ENCODE data around the gene OR51E1.

Gene OR51E1

DNA sequence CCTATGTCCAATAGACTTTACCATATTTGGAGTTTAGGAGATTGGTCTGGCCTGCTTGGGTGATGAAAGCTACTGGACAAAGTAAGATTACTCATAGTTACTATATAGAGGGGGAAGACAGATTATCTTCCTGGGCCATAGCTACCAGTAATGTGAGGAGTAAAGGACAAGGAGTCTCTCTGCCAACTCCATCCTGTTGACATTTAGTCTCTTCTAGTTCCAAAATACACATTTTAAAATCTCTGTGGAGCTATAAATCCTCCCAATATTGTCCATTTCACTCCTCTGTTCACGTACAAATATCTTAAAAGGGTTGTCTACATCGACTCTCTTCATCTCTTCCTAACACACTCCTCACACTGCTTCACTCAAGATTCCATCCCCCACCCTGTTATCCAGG lies 7.6 kb upstream of the OR51E1 start:
- H3K4me3 ChIP-seq (ENCODE audit: low read depth, low read length) = no peak overlapping the region
- DNase-seq (ENCODE audit: low read depth, low spot score) = no peak
- TF ChIP-seq, protein P1, sequence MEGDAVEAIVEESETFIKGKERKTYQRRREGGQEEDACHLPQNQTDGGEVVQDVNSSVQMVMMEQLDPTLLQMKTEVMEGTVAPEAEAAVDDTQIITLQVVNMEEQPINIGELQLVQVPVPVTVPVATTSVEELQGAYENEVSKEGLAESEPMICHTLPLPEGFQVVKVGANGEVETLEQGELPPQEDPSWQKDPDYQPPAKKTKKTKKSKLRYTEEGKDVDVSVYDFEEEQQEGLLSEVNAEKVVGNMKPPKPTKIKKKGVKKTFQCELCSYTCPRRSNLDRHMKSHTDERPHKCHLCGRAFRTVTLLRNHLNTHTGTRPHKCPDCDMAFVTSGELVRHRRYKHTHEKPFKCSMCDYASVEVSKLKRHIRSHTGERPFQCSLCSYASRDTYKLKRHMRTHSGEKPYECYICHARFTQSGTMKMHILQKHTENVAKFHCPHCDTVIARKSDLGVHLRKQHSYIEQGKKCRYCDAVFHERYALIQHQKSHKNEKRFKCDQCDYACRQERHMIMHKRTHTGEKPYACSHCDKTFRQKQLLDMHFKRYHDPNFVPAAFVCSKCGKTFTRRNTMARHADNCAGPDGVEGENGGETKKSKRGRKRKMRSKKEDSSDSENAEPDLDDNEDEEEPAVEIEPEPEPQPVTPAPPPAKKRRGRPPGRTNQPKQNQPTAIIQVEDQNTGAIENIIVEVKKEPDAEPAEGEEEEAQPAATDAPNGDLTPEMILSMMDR (IDR thresholded peaks at IDR 0.05; ENCODE audit: insufficient read depth, low read length, missing control alignments) = no peak
- ChIA-PET POLR2A (interaction anchor here (0.8 kb wide), 1 partner anchor 28 kb away, joined by 4 read pairs; the partner anchor contains the start of gene TRIM68), CTCF (interaction anchor here (0.8 to 4.9 kb wide), 41 partner anchors 11 to 1255 kb away, joined by 3 to 97 read pairs (median 6); partner anchors contain the start of genes MMP26, OR51E2, OR51F2 and TRIM68)

DNA sequence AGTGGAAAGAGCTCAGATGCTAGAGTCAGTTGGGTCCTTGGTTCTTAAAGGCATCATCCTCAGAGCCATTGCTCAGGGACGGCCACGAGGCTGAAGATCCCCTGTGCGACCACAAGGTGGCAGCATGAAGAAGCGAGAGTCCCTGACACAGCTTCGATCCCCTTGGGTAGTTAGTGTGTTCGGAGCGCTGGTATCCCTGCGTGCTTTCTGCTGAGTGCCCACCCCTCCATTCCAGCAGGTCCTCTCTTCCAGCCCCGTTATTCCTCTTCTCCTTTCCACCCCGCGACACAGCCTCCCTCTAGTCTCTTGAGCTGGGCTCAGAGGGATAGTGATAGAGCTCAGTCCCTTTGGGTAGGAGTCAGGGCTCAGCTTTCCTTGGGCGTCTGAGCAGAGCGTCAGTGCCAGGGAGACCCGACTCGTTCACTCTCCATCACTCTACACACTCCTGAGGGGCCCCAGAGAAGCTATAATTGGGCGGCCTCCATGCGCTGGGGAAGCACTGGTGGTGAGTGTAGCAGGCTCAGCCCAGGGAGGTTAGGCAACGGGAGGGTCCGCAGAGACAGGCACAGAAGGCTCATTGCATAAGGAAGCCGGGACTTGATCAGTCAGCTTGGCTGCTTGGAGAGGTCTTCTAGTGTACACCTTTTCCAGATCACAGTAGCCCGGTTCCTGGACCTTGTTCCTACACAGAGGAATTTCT lies 6.7 kb upstream of the OR51E1 start, which contains the start of gene OR51D1:
Gene OR51D1 (plus strand): TSS at position 516 of the 700 bp plus-strand sequence. CDS start 2,314 bp downstream, outside the sequence.
- CTCF ChIA-PET = interaction anchor here (0.6 to 4.9 kb wide), 49 partner anchors 10 to 745 kb away, joined by 3 to 97 read pairs (median 4); partner anchors contain the start of genes MMP26, OR51E2, OR51F2 and TRIM68
- POLR2A ChIA-PET = no interaction called here
- no peak for DNase-seq (ENCODE audit: low read depth, low spot score)
- TF ChIP-seq, protein P1 (IDR thresholded peaks at IDR 0.05; ENCODE audit: insufficient read depth, low read length, missing control alignments) = peak; percentile 95
- H3K4me3 ChIP-seq (ENCODE audit: low read depth, low read length) = peak within 1 kb of the TSS; percentile 36

DNA sequence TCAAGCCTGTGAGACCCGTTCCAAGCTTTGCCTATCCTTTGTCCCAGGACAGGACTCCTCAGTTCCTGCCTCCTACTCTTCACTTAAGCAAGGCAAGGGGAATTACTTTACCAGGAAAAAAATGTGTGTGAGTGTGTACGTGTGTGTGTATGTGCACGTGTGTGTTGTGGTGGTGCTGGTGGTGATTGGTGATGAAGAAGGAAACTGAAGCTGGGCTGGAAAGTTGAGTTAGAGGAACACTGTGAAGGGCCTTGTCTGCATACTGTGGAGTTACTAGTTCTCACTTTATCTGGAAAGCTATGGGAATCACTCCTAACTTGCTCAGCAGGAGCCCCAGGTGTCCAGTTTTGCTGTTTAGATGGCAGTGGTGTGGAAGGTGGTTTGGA lies 6.1 kb upstream of the OR51E1 start:
- DNase-seq (ENCODE audit: low read depth, low spot score) = no peak
- CTCF ChIA-PET = interaction anchor here (0.6 to 4.9 kb wide), 33 partner anchors 10 to 744 kb away, joined by 3 to 97 read pairs (median 6); partner anchors contain the start of genes MMP26, OR51E2, OR51F2 and TRIM68
- no peak overlapping the region for H3K4me3 ChIP-seq (ENCODE audit: low read depth, low read length)
- TF ChIP-seq, protein P1 (IDR thresholded peaks at IDR 0.05; ENCODE audit: insufficient read depth, low read length, missing control alignments) = no peak
- POLR2A ChIA-PET = no interaction called here

DNA sequence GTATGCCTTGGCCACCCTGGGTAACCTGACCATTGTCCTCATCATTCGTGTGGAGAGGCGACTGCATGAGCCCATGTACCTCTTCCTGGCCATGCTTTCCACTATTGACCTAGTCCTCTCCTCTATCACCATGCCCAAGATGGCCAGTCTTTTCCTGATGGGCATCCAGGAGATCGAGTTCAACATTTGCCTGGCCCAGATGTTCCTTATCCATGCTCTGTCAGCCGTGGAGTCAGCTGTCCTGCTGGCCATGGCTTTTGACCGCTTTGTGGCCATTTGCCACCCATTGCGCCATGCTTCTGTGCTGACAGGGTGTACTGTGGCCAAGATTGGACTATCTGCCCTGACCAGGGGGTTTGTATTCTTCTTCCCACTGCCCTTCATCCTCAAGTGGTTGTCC lies 3.9 kb upstream of the OR51E1 start:
- ChIA-PET POLR2A (no interaction called here), CTCF (interaction anchor here (1.7 to 4.9 kb wide), 2 partner anchors 15 to 186 kb away, joined by 6 to 97 read pairs; no protein-coding TSS in a partner anchor)
- TF ChIP-seq, protein P1 (IDR thresholded peaks at IDR 0.05; ENCODE audit: insufficient read depth, low read length, missing control alignments) = no peak

DNA sequence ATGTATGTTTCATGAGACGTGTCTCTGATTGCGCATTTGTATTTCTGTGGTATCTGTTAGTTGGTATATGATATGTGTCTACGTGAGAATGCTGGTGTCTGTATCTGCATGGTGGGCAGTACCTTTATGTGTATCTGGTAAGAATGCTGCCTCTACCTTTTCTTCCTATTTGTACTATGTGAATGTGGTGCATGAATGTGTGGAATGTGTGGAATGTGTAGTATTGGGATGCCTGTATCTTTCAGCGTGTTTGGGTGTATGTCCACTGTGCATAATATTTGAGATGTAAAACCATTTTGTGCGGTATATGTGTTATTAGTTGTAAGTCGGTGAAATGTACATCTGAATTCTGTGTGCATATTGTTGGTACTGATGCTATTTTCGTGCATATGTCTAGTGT lies 2.3 kb upstream of the OR51E1 start:
- CTCF ChIA-PET = interaction anchor here (1.7 kb wide), 2 partner anchors 15 to 185 kb away, joined by 3 to 6 read pairs; no protein-coding TSS in a partner anchor
- DNase-seq (ENCODE audit: low read depth, low spot score) = no peak
- TF ChIP-seq, protein P1 (IDR thresholded peaks at IDR 0.05; ENCODE audit: insufficient read depth, low read length, missing control alignments) = no peak
- H3K4me3 ChIP-seq (ENCODE audit: low read depth, low read length) = no peak overlapping the region
- POLR2A ChIA-PET = no interaction called here

More for the DNA sequence above, 3.9 kb upstream of the OR51E1 start:
- no peak overlapping the region for H3K4me3 ChIP-seq (ENCODE audit: low read depth, low read length)
- no peak for DNase-seq (ENCODE audit: low read depth, low spot score)

DNA sequence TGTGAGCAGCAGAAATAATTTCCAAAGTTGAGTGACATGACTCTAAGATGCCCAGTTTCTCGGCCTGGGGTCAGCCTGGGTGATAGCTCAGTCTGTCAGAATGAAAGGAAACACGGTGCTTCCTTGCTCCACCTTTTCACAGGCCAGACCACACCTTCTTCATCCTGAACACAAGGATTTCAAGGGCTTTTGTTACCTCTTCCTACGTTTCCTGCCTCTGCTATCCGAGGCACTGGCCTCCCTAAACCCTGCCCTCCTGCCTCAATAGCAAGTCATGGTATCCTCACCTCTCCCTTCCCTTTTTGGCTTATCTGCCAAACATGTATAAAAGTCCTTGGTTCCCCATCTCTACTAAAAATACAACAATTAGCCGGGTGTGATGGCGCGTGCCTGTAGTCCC lies 1.7 kb upstream of the OR51E1 start:
- no peak for DNase-seq (ENCODE audit: low read depth, low spot score)
- TF ChIP-seq, protein P1 (IDR thresholded peaks at IDR 0.05; ENCODE audit: insufficient read depth, low read length, missing control alignments) = no peak
- ChIA-PET POLR2A (no interaction called here), CTCF (interaction anchor here (1.7 kb wide), 1 partner anchor 16 kb away, joined by 3 read pairs; no protein-coding TSS in a partner anchor)
- no peak overlapping the region for H3K4me3 ChIP-seq (ENCODE audit: low read depth, low read length)

All from AG04449 (cell line).